Measurements from ENCODE around the gene NBAS. TPM values are rescaled to one million over a fixed set of nuclear protein-coding genes. Genes with fewer than 3 reads are reported as not detected.

The NBAS gene
- total RNA-seq, 2 experiments from 2014 or later = 30.5 to 31.1 TPM

GRCh38 chr2:15363142-15363541, 198.0 kb downstream of the NBAS start:
- Mint-ChIP-seq H3K27ac (no peak overlapping the region), H3K4me3 (no peak overlapping the region), H3K36me3 (ENCODE audit: low read depth) (peaks cover 32% of the 10 kb centered on the region), H3K9me3 (no peaks in the 10 kb centered on the region), H3K4me1 (peaks cover 7% of the 10 kb centered on the region), H3K27me3 (no peaks in the 10 kb centered on the region)
- ChIA-PET POLR2A (no interaction called here), CTCF (no interaction called here)
- no peak for DNase-seq

GRCh38 chr2:15359716-15360531, 201.2 kb downstream of the NBAS start:
- POLR2A ChIA-PET = no interaction called here
- Mint-ChIP-seq H3K27me3 (no peaks in the 10 kb centered on the region), H3K36me3 (ENCODE audit: low read depth) (peaks cover 36% of the 10 kb centered on the region), H3K4me3 (no peak overlapping the region), H3K27ac (no peak overlapping the region), H3K9me3 (no peaks in the 10 kb centered on the region), H3K4me1 (no peaks in the 10 kb centered on the region)
- CTCF ChIA-PET = no interaction called here
- no peak for DNase-seq

- peaks cover 37% of the 10 kb centered on the region for H3K36me3 Mint-ChIP-seq (ENCODE audit: low read depth)
- H3K27me3 Mint-ChIP-seq = no peaks in the 10 kb centered on the region
- no peaks in the 10 kb centered on the region for H3K4me1 Mint-ChIP-seq
- DNase-seq = no peak
- no peaks in the 10 kb centered on the region for H3K9me3 Mint-ChIP-seq
- no peak overlapping the region for H3K27ac Mint-ChIP-seq
- POLR2A ChIA-PET = no interaction called here
- CTCF ChIA-PET = no interaction called here
- H3K4me3 Mint-ChIP-seq = no peak overlapping the region
Observed at GRCh38 chr2:15357922-15358321, 203.2 kb downstream of the NBAS start.

GRCh38 chr2:15357186-15357585, 203.9 kb downstream of the NBAS start:
- Mint-ChIP-seq H3K36me3 (ENCODE audit: low read depth) (peaks cover 40% of the 10 kb centered on the region), H3K27me3 (no peaks in the 10 kb centered on the region)

GRCh38 chr2:15355386-15355785, 205.7 kb downstream of the NBAS start:
- peaks cover 50% of the 10 kb centered on the region for H3K36me3 Mint-ChIP-seq (ENCODE audit: low read depth)
- H3K4me3 Mint-ChIP-seq = no peak overlapping the region

More at GRCh38 chr2:15357186-15357585, 203.9 kb downstream of the NBAS start:
- Mint-ChIP-seq H3K4me3 (no peak overlapping the region), H3K4me1 (no peaks in the 10 kb centered on the region), H3K9me3 (no peaks in the 10 kb centered on the region), H3K27ac (no peak overlapping the region)
- ChIA-PET CTCF (no interaction called here), POLR2A (no interaction called here)
- DNase-seq = no peak

GRCh38 chr2:15354596-15355366, 206.4 kb downstream of the NBAS start:
- no peak overlapping the region for H3K27ac Mint-ChIP-seq
- DNase-seq = no peak
- H3K4me3 Mint-ChIP-seq = no peak overlapping the region
- H3K9me3 Mint-ChIP-seq = no peaks in the 10 kb centered on the region
- ChIA-PET POLR2A (no interaction called here), CTCF (no interaction called here)
- peaks cover 52% of the 10 kb centered on the region for H3K36me3 Mint-ChIP-seq (ENCODE audit: low read depth)
- no peaks in the 10 kb centered on the region for H3K27me3 Mint-ChIP-seq
- H3K4me1 Mint-ChIP-seq = no peaks in the 10 kb centered on the region

More at GRCh38 chr2:15355386-15355785, 205.7 kb downstream of the NBAS start:
- Mint-ChIP-seq H3K9me3 (no peaks in the 10 kb centered on the region), H3K27ac (no peak overlapping the region), H3K27me3 (no peaks in the 10 kb centered on the region), H3K4me1 (no peaks in the 10 kb centered on the region)
- POLR2A ChIA-PET = no interaction called here
- CTCF ChIA-PET = no interaction called here
- no peak for DNase-seq

GRCh38 chr2:15352363-15352762, 208.8 kb downstream of the NBAS start:
- POLR2A ChIA-PET = no interaction called here
- no peaks in the 10 kb centered on the region for H3K4me1 Mint-ChIP-seq
- H3K27ac Mint-ChIP-seq = no peak overlapping the region
- no peaks in the 10 kb centered on the region for H3K27me3 Mint-ChIP-seq
- DNase-seq = no peak
- H3K4me3 Mint-ChIP-seq = no peak overlapping the region
- H3K9me3 Mint-ChIP-seq = no peaks in the 10 kb centered on the region
- peaks cover 60% of the 10 kb centered on the region for H3K36me3 Mint-ChIP-seq (ENCODE audit: low read depth)
- CTCF ChIA-PET = no interaction called here

GRCh38 chr2:15348636-15349035, 212.5 kb downstream of the NBAS start:
- H3K36me3 Mint-ChIP-seq (ENCODE audit: low read depth) = peaks cover 55% of the 10 kb centered on the region
- no peak for DNase-seq
- no peaks in the 10 kb centered on the region for H3K27me3 Mint-ChIP-seq
- no peaks in the 10 kb centered on the region for H3K4me1 Mint-ChIP-seq
- H3K27ac Mint-ChIP-seq = no peak overlapping the region
- CTCF ChIA-PET = interaction anchor here (1.4 kb wide), 1 partner anchor 11 kb away, joined by 3 read pairs; no protein-coding TSS in a partner anchor
- POLR2A ChIA-PET = no interaction called here
- no peak overlapping the region for H3K4me3 Mint-ChIP-seq
- H3K9me3 Mint-ChIP-seq = peaks cover 3% of the 10 kb centered on the region

- ChIA-PET CTCF (interaction anchor here (1.4 kb wide), 1 partner anchor 11 kb away, joined by 3 read pairs; no protein-coding TSS in a partner anchor), POLR2A (no interaction called here)
- Mint-ChIP-seq H3K36me3 (ENCODE audit: low read depth) (peaks cover 53% of the 10 kb centered on the region), H3K4me3 (no peak overlapping the region), H3K27ac (no peak overlapping the region), H3K4me1 (no peaks in the 10 kb centered on the region), H3K27me3 (no peaks in the 10 kb centered on the region), H3K9me3 (peaks cover 4% of the 10 kb centered on the region)
- no peak for DNase-seq
Observed at GRCh38 chr2:15348045-15348444, 213.1 kb downstream of the NBAS start.

- Mint-ChIP-seq H3K4me3 (no peak overlapping the region), H3K27me3 (no peaks in the 10 kb centered on the region), H3K4me1 (no peaks in the 10 kb centered on the region), H3K9me3 (peaks cover 5% of the 10 kb centered on the region), H3K27ac (no peak overlapping the region), H3K36me3 (ENCODE audit: low read depth) (peaks cover 43% of the 10 kb centered on the region)
- no peak for DNase-seq
- CTCF ChIA-PET = no interaction called here
- POLR2A ChIA-PET = no interaction called here
Observed at GRCh38 chr2:15346624-15347023, 214.5 kb downstream of the NBAS start.

GRCh38 chr2:15337996-15338666, 223.0 kb downstream of the NBAS start:
- no peak for DNase-seq
- Mint-ChIP-seq H3K4me3 (no peak overlapping the region), H3K9me3 (peaks cover 2% of the 10 kb centered on the region), H3K36me3 (ENCODE audit: low read depth) (peaks cover 20% of the 10 kb centered on the region), H3K27me3 (no peaks in the 10 kb centered on the region), H3K4me1 (peaks cover 3% of the 10 kb centered on the region), H3K27ac (no peak overlapping the region)
- ChIA-PET CTCF (interaction anchor here (0.7 to 1.4 kb wide), 2 partner anchors 9 to 10 kb away, joined by 3 read pairs; no protein-coding TSS in a partner anchor), POLR2A (interaction anchor here (0.8 kb wide), 1 partner anchor 52 kb away, joined by 4 read pairs; no protein-coding TSS in a partner anchor)

GRCh38 chr2:15334644-15335326, 226.3 kb downstream of the NBAS start:
- peaks cover 3% of the 10 kb centered on the region for H3K4me1 Mint-ChIP-seq
- DNase-seq = no peak
- H3K27ac Mint-ChIP-seq = no peak overlapping the region
- POLR2A ChIA-PET = no interaction called here
- no peak overlapping the region for H3K4me3 Mint-ChIP-seq
- no peaks in the 10 kb centered on the region for H3K9me3 Mint-ChIP-seq
- H3K36me3 Mint-ChIP-seq (ENCODE audit: low read depth) = peaks cover 11% of the 10 kb centered on the region
- no peaks in the 10 kb centered on the region for H3K27me3 Mint-ChIP-seq
- CTCF ChIA-PET = interaction anchor here (0.5 kb wide), 1 partner anchor 227 kb away, joined by 5 read pairs; no protein-coding TSS in a partner anchor

GRCh38 chr2:15331787-15332186, 229.3 kb downstream of the NBAS start:
- CTCF ChIA-PET = no interaction called here
- POLR2A ChIA-PET = no interaction called here
- Mint-ChIP-seq H3K27me3 (no peaks in the 10 kb centered on the region), H3K4me3 (no peak overlapping the region), H3K27ac (no peak overlapping the region), H3K9me3 (no peaks in the 10 kb centered on the region), H3K4me1 (no peaks in the 10 kb centered on the region), H3K36me3 (ENCODE audit: low read depth) (peaks cover 7% of the 10 kb centered on the region)
- DNase-seq = no peak
